ENCODE measurements around the gene MIS18BP1.

DNA sequence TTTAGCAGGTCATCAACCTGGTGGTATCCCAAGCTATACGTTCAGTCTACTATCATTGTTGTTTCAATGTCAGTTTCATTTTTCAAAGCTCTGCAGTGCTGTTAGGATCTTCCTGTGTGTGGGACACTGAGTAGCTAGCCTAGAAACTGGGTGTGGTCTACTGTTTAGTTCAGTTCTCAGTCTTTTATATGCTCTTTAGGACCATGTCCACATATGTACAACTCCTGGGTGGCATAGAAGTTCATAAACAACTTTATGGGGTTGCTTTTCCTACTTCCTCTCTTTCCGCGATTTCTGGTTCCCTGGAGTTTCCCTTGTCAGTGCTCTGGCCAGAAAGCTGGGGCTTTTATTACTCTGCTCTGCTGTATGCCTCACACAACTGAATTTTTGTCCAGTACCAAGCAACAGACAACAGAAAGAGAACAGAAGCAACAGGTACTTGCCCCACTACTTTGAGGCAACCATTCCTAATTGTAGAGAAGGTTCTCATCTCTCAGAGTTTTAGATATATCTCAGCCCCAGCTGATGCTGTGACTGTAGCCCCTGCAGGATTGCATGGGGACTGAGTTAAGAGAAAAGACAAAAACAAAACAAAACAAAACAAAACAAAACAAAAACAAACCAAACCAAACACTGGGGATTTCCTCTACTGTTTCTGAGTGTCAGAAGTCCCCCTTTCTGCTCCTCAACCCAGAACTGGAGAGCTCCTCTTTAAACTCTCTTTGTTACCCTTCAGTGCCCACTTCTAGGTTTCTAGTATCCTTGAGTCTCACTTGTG is 30.3 kb downstream of the MIS18BP1 start:
- TF ChIP-seq POLR2A (IDR thresholded peaks at IDR 0.05; ENCODE audit: low read depth, low read length) (no peak), TAF1 (IDR thresholded peaks at IDR 0.05; ENCODE audit: borderline replicate concordance, low read depth, low read length) (no peak)

Data from GM12892 (cell line).